ENCODE results near the gene TMEM223. TPM values are rescaled to one million over a fixed set of nuclear protein-coding genes. Genes with fewer than 3 reads are reported as not detected.
"Not testable (repeated sequence)": the region's sequence is repeated elsewhere in the genome, so short reads cannot be mapped to it uniquely, and the experiment has no call there.

Gene TMEM223
- total RNA-seq, 1 donor from 2014 or later: 15.0 TPM

DNA sequence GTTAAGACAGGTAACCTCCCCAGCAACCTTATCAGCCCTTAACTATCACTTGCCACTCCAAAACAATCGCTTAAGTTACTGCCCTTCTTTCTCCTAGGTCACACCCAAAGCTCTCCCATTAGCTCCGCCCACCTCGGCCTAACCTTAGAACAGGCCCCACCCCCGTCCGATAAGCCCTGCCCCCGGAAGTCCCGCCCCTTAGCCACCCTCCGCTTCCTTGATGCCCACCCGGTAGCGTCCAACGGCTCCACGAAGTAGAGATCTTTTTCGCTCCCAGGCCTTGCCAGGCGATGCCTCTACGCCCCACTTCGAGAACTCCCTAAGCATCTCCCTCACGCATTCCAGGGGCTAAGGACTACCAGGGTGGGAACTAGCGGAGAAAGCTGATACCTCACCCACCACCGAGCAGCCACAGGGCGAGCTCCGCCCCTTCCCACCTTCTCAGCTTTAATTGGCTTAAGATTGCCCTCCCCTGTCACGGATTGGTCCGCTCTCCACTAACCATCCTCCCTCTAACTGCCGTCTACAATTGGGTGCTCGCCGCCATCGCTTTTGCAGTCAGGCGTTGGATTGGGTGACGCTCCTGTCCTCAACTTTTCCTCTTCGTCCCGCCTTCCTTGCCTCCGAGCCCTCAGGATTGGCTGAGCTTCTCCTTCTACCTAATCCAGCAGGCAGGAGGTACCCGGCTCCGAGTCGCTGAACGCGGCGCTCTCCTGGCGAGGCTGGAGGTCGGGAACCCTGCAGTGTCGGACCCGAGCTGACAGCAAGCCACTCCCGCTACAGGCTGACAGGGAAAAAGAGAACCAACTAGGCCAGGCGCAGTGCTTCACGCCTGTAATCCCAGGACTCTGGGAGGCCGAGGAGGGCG lies 37.8 kb downstream of the TMEM223 start, which contains the start of gene ZBTB3:
Gene ZBTB3 (minus strand): TSS at position 425 of the 868 bp plus-strand sequence. CDS start 496 bp downstream, outside the sequence.
- no peaks in the 10 kb centered on the region for H3K27me3 Mint-ChIP-seq
- H3K4me3 Mint-ChIP-seq: peak within 1 kb of the TSS; percentile 98
- H3K27ac Mint-ChIP-seq: peak within 1 kb of the TSS; percentile 97
- peaks cover 16% of the 10 kb centered on the region for H3K4me1 Mint-ChIP-seq
- peak; percentile 98 for DNase-seq
- H3K9me3 Mint-ChIP-seq: no peaks in the 10 kb centered on the region
- intact Hi-C loops (cut with micrococcal nuclease): loop anchor here (1.0 kb wide), 4 partner anchors 7 to 33 kb away; partner anchors contain the start of genes HNRNPUL2, POLR2G, TAF6L and TMEM179B
- H3K36me3 Mint-ChIP-seq (ENCODE audit: low read depth): peaks cover 6% of the 10 kb centered on the region

DNA sequence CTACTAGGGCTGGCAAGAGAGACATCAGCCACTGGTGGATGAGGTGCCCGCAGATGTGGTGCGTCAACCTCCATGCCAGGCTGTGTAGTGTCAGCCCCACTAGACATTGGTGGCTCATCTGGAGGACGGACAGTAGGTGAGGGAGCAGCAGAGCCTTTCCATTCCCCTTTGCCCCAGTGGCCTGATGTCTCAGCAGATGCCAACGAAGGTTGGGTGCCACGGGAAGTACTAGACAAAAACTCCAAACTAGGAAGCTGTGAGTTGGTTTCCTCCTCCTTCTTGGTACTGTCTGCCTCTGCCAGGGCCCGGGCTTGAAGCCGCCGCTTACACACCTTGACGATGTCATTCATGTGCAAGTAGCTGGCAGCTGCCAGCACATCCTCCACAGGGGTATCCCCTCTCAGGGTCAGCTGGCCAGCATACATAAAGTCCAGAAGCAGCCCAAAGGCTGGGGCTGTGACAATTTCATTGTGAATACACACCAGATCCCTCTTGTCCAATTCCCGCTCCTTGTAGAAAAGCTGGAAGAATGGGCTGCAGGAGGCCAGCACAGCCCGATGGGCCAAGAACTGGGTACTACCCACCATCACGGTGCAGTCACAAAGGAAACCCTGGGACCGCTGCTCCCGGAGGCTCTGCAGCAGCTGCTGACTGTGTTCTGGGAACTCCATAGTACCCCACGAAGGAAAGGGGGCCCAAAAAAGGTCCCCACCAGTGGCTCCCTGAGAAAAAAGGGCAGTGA lies 38.6 kb downstream of the TMEM223 start:
- DNase-seq: peak; percentile 66
- peak overlapping the region; percentile 97 for H3K27ac Mint-ChIP-seq
- intact Hi-C loops (cut with micrococcal nuclease): loop anchor here (1.0 kb wide), 3 partner anchors 8 to 34 kb away; partner anchors contain the start of genes HNRNPUL2, POLR2G and TMEM179B
- peaks cover 6% of the 10 kb centered on the region for H3K36me3 Mint-ChIP-seq (ENCODE audit: low read depth)
- H3K9me3 Mint-ChIP-seq: no peaks in the 10 kb centered on the region
- H3K27me3 Mint-ChIP-seq: no peaks in the 10 kb centered on the region
- peaks cover 18% of the 10 kb centered on the region for H3K4me1 Mint-ChIP-seq
- peak overlapping the region; percentile 98 for H3K4me3 Mint-ChIP-seq

DNA sequence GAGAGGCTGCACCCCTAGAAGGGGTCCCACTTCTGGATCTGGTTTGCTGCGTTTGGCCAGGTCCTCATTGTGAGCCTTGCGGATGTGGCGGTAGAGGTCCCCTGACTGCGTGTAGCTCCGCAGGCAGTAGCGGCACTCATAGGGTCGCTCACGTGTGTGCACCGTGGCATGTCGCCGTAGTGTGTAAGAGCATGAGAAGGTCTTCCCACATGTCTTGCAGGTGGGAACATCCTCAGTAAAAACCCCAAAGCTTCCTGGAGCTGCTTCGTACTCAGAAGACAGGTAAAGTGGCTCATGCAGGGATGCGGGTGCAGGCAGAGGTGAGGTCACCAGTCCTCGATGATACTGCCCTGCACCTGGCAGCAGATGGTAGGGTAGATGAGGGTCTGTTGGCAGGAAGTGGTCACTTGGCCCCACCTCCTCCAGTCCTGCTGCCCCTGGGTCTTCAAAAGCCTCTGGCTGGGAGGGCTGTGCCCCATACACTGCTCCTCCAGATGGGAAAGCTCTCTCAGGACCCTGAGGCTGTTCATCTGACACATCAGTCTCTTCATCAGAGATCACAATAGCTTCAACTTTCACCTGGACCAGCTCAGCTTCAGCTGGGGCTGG lies 39.5 kb downstream of the TMEM223 start:
- Mint-ChIP-seq H3K36me3 (ENCODE audit: low read depth) (peaks cover 9% of the 10 kb centered on the region), H3K27me3 (no peaks in the 10 kb centered on the region), H3K9me3 (no peaks in the 10 kb centered on the region), H3K4me3 (peak overlapping the region; percentile 98), H3K4me1 (peaks cover 18% of the 10 kb centered on the region), H3K27ac (no peak overlapping the region)
- no peak for DNase-seq
- intact Hi-C loops (cut with micrococcal nuclease): no loop called here

DNA sequence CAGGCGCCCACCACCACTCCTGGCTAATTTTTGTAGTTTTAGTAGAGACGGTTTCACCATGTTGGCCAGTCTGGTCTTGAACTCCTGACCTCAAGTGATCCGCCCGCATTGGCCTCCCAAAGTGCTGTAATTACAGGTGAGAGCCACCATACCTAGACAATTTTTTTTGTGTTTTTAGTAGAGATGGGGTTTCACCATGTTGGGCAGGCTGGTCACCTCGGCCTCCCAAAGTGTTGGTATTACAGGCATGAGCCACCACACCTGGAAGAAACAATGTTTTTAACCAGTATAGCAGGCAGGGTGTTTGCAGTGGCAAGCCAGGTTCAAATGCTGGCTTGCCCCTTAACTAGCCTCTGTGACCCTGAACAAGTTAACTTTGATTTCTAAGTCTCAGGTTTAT lies 41.9 kb downstream of the TMEM223 start:
- DNase-seq; H3K36me3 Mint-ChIP-seq (ENCODE audit: low read depth); H3K27me3 Mint-ChIP-seq; H3K9me3 Mint-ChIP-seq; intact Hi-C loops (cut with micrococcal nuclease); H3K4me3 Mint-ChIP-seq; H3K27ac Mint-ChIP-seq: not testable (repeated sequence)
- peaks cover 17% of the 10 kb centered on the region for H3K4me1 Mint-ChIP-seq

DNA sequence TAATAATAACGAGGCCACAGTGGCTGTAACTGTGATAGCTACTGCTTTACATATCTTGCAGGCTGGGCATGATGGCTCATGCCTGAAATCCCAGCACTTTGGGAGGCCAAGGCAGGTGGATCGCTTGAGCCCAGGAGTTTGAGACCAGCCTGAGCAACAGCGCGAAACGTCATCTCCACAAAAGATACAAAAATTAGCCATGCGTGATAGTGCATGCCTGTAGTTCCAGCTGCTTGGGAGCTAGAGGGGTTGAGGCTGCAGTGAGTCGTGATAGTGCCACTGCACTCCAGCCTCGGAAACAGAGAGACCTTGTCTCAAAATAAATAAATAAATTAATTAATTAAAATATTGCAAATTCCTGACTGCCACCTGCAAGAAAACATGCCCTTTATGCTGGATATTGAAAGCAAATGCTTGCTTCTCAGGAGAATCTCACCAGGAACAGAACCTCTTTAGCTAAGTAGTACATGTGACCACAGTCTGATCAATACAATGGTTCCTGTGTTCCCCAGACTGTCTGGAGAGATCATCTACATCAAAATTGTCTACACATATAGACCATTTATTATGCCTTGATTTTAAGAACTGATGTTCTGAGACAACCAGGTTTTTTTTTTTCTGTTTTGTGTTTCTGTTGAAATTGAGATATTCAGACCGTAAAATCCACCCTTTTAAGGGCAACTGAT lies 44.2 kb downstream of the TMEM223 start:
- Mint-ChIP-seq H3K4me3 (no peak overlapping the region), H3K27me3 (no peaks in the 10 kb centered on the region), H3K36me3 (ENCODE audit: low read depth) (peaks cover 7% of the 10 kb centered on the region), H3K9me3 (no peaks in the 10 kb centered on the region), H3K4me1 (peaks cover 5% of the 10 kb centered on the region), H3K27ac (peak overlapping the region; percentile 45)
- intact Hi-C loops (cut with micrococcal nuclease): no loop called here
- DNase-seq: no peak

Other genes with a start within 250 kb of the TMEM223 start
- gene AHNAK, start 245.2 kb downstream of the TMEM223 start, total RNA-seq: 88.8 and 91.5 TPM in 2 replicates
- gene EEF1G, start 218.1 kb downstream of the TMEM223 start, total RNA-seq: 1,271 and 1,309 TPM in 2 replicates
- 45.3 and 50.9 TPM in 2 replicates for gene TUT1, start 200.5 kb downstream of the TMEM223 start, total RNA-seq
- gene MTA2, start 190.1 kb downstream of the TMEM223 start, total RNA-seq: 219 and 220 TPM in 2 replicates
- 161 and 166 TPM in 2 replicates for gene EML3, start 179.2 kb downstream of the TMEM223 start, total RNA-seq
- gene ROM1, start 178.7 kb downstream of the TMEM223 start, total RNA-seq: 2.3 and 3.1 TPM in 2 replicates
- gene B3GAT3, start 170.0 kb downstream of the TMEM223 start, total RNA-seq: 80.3 and 91.4 TPM in 2 replicates
- gene GANAB, start 145.4 kb downstream of the TMEM223 start, total RNA-seq: 251 and 257 TPM in 2 replicates
- 36.5 and 36.6 TPM in 2 replicates for gene INTS5, start 138.7 kb downstream of the TMEM223 start, total RNA-seq
- 143 and 147 TPM in 2 replicates for gene C11orf98, start 126.8 kb downstream of the TMEM223 start, total RNA-seq
- gene CSKMT, start 126.7 kb downstream of the TMEM223 start, total RNA-seq: 59.5 and 60.9 TPM in 2 replicates
- gene UQCC3, start 120.3 kb downstream of the TMEM223 start, total RNA-seq: 8.6 and 9.4 TPM in 2 replicates
- gene LBHD1, start 119.7 kb downstream of the TMEM223 start, total RNA-seq: 21.5 and 23.0 TPM in 2 replicates
- gene UBXN1, start 112.9 kb downstream of the TMEM223 start, total RNA-seq: 118 and 121 TPM in 2 replicates
- gene LRRN4CL, start 102.5 kb downstream of the TMEM223 start, total RNA-seq: 0.16 and 0.17 TPM in 2 replicates
- gene BSCL2, start 84.6 kb downstream of the TMEM223 start, total RNA-seq: 29.6 and 32.4 TPM in 2 replicates
- 0.24 TPM in 1 of 2 replicates, not detected in the other for gene GNG3, start 84.3 kb downstream of the TMEM223 start, total RNA-seq
- gene HNRNPUL2, start 64.5 kb downstream of the TMEM223 start, total RNA-seq: 60.5 and 60.6 TPM in 2 replicates
- gene TTC9C, start 63.5 kb downstream of the TMEM223 start, total RNA-seq: 32.7 and 33.3 TPM in 2 replicates
- 7.5 and 11.1 TPM in 2 replicates for gene ZBTB3, start 37.8 kb downstream of the TMEM223 start, total RNA-seq
- gene POLR2G, start 30.4 kb downstream of the TMEM223 start, total RNA-seq: 138 and 155 TPM in 2 replicates
- gene TAF6L, start 20.6 kb downstream of the TMEM223 start, total RNA-seq: 20.1 and 20.2 TPM in 2 replicates
- gene TMEM179B, start 4.6 kb downstream of the TMEM223 start, total RNA-seq: 32.9 and 36.3 TPM in 2 replicates
- gene NXF1, start 13.4 kb upstream of the TMEM223 start, total RNA-seq: 133 and 147 TPM in 2 replicates
- gene STX5, start 40.0 kb upstream of the TMEM223 start, total RNA-seq: 28.1 and 33.5 TPM in 2 replicates
- 0.79 and 2.0 TPM in 2 replicates for gene TEX54, start 40.8 kb upstream of the TMEM223 start, total RNA-seq
- 145 and 153 TPM in 2 replicates for gene WDR74, start 47.6 kb upstream of the TMEM223 start, total RNA-seq
- gene SLC3A2, start 88.9 kb upstream of the TMEM223 start, total RNA-seq: 364 and 379 TPM in 2 replicates
- not detected in 2 replicates for gene CHRM1, start 129.4 kb upstream of the TMEM223 start, total RNA-seq
- not detected in 2 replicates for gene SLC22A6, start 193.0 kb upstream of the TMEM223 start, total RNA-seq
- not detected in 2 replicates for gene SLC22A8, start 223.8 kb upstream of the TMEM223 start, total RNA-seq